Esophagus mucosa (tissue), 1 donor: Measurements from ENCODE around the gene TM4SF20. TPM values are rescaled to one million over a fixed set of nuclear protein-coding genes. Genes with fewer than 3 reads are reported as not detected.

Experiments used
- ATAC-seq: fragments of 200-7000 bp; cut with Tn5 transposase; one replicate; pipeline ENCODE4 v1.9.1; 2020
- total RNA-seq: library from RNA; stranded (reverse); gene quantifications from one replicate; pipeline ENCODE4 v1.2.4, GENCODE V29; 2023
- donor health status: DM: yes; HTN: yes; CAD: no.

Gene TM4SF20
- total RNA-seq, 1 donor from 2014 or later: not detected

- ATAC-seq: no peak
Measured at GRCh38 chr2:227317834-227318233, 61.3 kb downstream of the TM4SF20 start.

GRCh38 chr2:227313310-227313709 lies 65.8 kb downstream of the TM4SF20 start:
- no peak for ATAC-seq

DNA sequence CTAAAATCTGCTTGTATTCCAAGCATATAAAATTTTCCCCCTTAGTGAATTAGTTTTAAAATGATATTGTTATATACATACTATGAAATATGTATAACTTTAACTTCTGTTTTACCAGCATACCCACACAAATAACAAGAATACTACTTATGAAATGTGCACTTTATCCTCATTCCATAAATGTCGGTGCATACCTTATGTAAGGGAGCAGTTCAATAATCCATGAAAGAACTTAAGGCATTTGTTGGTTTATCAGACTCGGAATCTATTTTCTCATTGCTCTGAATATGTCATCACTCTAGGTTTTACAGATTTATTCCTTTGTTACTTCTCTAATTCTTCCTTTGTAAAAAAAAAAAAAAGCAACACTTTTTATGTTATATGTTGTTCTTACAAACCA lies 66.5 kb downstream of the TM4SF20 start:
- no peak for ATAC-seq

Other genes with a start within 250 kb of the TM4SF20 start
- gene COL4A4, start 215.1 kb downstream of the TM4SF20 start, total RNA-seq: 0.24 TPM
- gene COL4A3, start 214.7 kb downstream of the TM4SF20 start, total RNA-seq: 0.76 TPM
- 45.7 TPM for gene MFF, start 54.1 kb downstream of the TM4SF20 start, total RNA-seq
- not detected for gene SCYGR1, start 8.6 kb upstream of the TM4SF20 start, total RNA-seq
- gene AGFG1, start 92.8 kb upstream of the TM4SF20 start, total RNA-seq: 62.4 TPM
- not detected for gene SCYGR2, start 219.6 kb upstream of the TM4SF20 start, total RNA-seq
- not detected for gene SCYGR3, start 235.5 kb upstream of the TM4SF20 start, total RNA-seq
- gene SCYGR4, start 238.2 kb upstream of the TM4SF20 start, total RNA-seq: not detected